Vagina (tissue), 2 donors: ENCODE results near the gene PLA2G5. TPM values are rescaled to one million over a fixed set of nuclear protein-coding genes. Genes with fewer than 3 reads are reported as not detected.

Experiments
- DNase-seq, 2 donors: peaks; one replicate each; pipeline ENCODE4 v3.0.0-alpha.2; 2017; ENCODE audit errors: extremely low spot score in 2 of 2
- H3K27ac ChIP-seq: fragments of 200-600 bp; sonication (generic); one replicate; pipeline ENCODE4 v1.5.1; 2019
- H3K27me3 ChIP-seq: fragments of 200-600 bp; sonication (generic); one replicate; pipeline ENCODE4 v1.5.1; 2019
- H3K36me3 ChIP-seq, 2 donors: fragments of 200-600 bp; sonication (generic); one replicate each; pipeline ENCODE4 v1.5.1; 2017 to 2019
- H3K4me1 ChIP-seq: fragments of 200-600 bp; sonication (generic); one replicate; pipeline ENCODE4 v1.5.1; 2019
- H3K4me3 ChIP-seq, 2 donors: fragments of 200-600 bp; sonication (generic); 1 replicate in 1 of 2; 2 replicates in 1 of 2; pipeline ENCODE4 v1.5.1; 2016 to 2019
- H3K9me3 ChIP-seq: fragments of 200-600 bp; sonication (generic); one replicate; pipeline ENCODE4 v1.5.1; 2019
- POLR2A ChIP-seq, 2 donors: fragments of 450-650 bp; IDR thresholded peaks; one replicate each; pipeline ENCODE4 v1.6.1; 2017; ENCODE audit warnings: antibody characterized with exemption in 2 of 2, mild to moderate bottlenecking in 2 of 2, moderate library complexity in 2 of 2
- POLR2AphosphoS5 ChIP-seq, 2 donors: sonication (generic); formaldehyde crosslinking; IDR thresholded peaks; one replicate each; pipeline ENCODE4 v1.9.0; 2017; ENCODE audit warnings: antibody characterized with exemption in 2 of 2, mild to moderate bottlenecking in 2 of 2, low read depth in 1 of 2; ENCODE audit not compliant: insufficient read depth in 1 of 2
- intact Hi-C: fragments of 100-400 bp; cut with DNase I; formaldehyde crosslinking; loops from one replicate; pipeline ENCODE4 v1.15.1; 2023
- total RNA-seq: library from RNA; depleted of rRNA; stranded (reverse); fragments of >200 nt; gene quantifications from one replicate; pipeline ENCODE4 v1.2.3, GENCODE V29; 2016
- TF ChIP-seq, protein P1 (sequence below), 3 experiments: fragments of 450-650 bp in 2 of 3; fragments of 200-600 bp in 1 of 3; sonication (generic) in 1 of 3; IDR thresholded peaks; one replicate each; pipeline ENCODE4 v1.5.1; 2017 to 2019; ENCODE audit warnings: antibody characterized with exemption in 3 of 3, mild to moderate bottlenecking in 2 of 3, moderate library complexity in 2 of 3

Gene PLA2G5
- total RNA-seq, 1 donor from 2014 or later: 2.7 TPM

- TF ChIP-seq POLR2AphosphoS5 (IDR thresholded peaks at IDR 0.05; ENCODE audit: insufficient read depth in 1 of 2, low read depth in 1 of 2) (no peak), POLR2A (IDR thresholded peaks at IDR 0.05) (no peak)
- TF ChIP-seq, protein P1, sequence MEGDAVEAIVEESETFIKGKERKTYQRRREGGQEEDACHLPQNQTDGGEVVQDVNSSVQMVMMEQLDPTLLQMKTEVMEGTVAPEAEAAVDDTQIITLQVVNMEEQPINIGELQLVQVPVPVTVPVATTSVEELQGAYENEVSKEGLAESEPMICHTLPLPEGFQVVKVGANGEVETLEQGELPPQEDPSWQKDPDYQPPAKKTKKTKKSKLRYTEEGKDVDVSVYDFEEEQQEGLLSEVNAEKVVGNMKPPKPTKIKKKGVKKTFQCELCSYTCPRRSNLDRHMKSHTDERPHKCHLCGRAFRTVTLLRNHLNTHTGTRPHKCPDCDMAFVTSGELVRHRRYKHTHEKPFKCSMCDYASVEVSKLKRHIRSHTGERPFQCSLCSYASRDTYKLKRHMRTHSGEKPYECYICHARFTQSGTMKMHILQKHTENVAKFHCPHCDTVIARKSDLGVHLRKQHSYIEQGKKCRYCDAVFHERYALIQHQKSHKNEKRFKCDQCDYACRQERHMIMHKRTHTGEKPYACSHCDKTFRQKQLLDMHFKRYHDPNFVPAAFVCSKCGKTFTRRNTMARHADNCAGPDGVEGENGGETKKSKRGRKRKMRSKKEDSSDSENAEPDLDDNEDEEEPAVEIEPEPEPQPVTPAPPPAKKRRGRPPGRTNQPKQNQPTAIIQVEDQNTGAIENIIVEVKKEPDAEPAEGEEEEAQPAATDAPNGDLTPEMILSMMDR (IDR thresholded peaks at IDR 0.05): no peak
- H3K9me3 ChIP-seq: no peaks in the 10 kb centered on the region
- intact Hi-C loops: no loop called here
- no peak overlapping the region for H3K4me3 ChIP-seq
- no peaks in the 10 kb centered on the region for H3K36me3 ChIP-seq
- peaks cover 22% of the 10 kb centered on the region for H3K4me1 ChIP-seq
- H3K27me3 ChIP-seq: no peaks in the 10 kb centered on the region
- DNase-seq: no peak
- H3K27ac ChIP-seq: no peak overlapping the region
These were observed 42.4 kb downstream of the PLA2G5 start for GRCh38 chr1:20112279-20113000.

GRCh38 chr1:20114021-20114648 lies 44.1 kb downstream of the PLA2G5 start:
- no peak overlapping the region for H3K27ac ChIP-seq
- H3K36me3 ChIP-seq: no peaks in the 10 kb centered on the region
- intact Hi-C loops: no loop called here
- no peaks in the 10 kb centered on the region for H3K27me3 ChIP-seq
- H3K4me1 ChIP-seq: peaks cover 14% of the 10 kb centered on the region
- DNase-seq: no peak
- TF ChIP-seq, protein P1 (IDR thresholded peaks at IDR 0.05): no peak
- no peak for TF ChIP-seq POLR2A (IDR thresholded peaks at IDR 0.05)
- TF ChIP-seq POLR2AphosphoS5 (IDR thresholded peaks at IDR 0.05; ENCODE audit: insufficient read depth in 1 of 2, low read depth in 1 of 2): no peak
- H3K9me3 ChIP-seq: no peaks in the 10 kb centered on the region
- H3K4me3 ChIP-seq: no peak overlapping the region

- Histone ChIP-seq H3K36me3 (no peaks in the 10 kb centered on the region), H3K27me3 (no peaks in the 10 kb centered on the region), H3K4me1 (peaks cover 10% of the 10 kb centered on the region), H3K9me3 (no peaks in the 10 kb centered on the region), H3K27ac (no peak overlapping the region), H3K4me3 (no peak overlapping the region)
- DNase-seq: no peak
- intact Hi-C loops: no loop called here
- TF ChIP-seq, protein P1 (IDR thresholded peaks at IDR 0.05): no peak
- TF ChIP-seq POLR2AphosphoS5 (IDR thresholded peaks at IDR 0.05; ENCODE audit: insufficient read depth in 1 of 2, low read depth in 1 of 2): no peak
- no peak for TF ChIP-seq POLR2A (IDR thresholded peaks at IDR 0.05)
These were observed 45.5 kb downstream of the PLA2G5 start for GRCh38 chr1:20115479-20115878.

DNA sequence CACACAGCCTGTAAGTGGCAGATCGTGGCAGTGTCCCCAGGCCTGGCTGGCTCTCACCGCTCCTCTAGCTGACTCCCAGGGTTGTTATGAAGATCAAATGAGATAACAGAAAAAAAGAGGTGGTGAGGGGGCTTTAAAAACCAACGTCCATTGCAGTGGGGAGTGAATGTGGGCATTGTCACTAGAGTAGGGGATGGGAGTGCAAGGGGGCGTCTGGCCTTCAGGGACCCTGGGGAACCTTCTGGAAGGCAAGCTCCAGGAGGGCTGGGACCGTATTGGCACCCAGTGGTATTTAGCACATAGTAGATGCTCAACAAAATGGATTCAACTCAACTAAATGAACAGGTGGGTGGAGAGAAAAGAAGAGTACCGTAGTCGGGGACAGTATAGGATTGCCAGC lies 45.9 kb downstream of the PLA2G5 start:
- Histone ChIP-seq H3K4me1 (peaks cover 5% of the 10 kb centered on the region), H3K36me3 (no peaks in the 10 kb centered on the region), H3K27me3 (no peaks in the 10 kb centered on the region), H3K4me3 (no peak overlapping the region), H3K27ac (no peak overlapping the region), H3K9me3 (no peaks in the 10 kb centered on the region)
- intact Hi-C loops: no loop called here
- no peak for TF ChIP-seq POLR2AphosphoS5 (IDR thresholded peaks at IDR 0.05; ENCODE audit: insufficient read depth in 1 of 2, low read depth in 1 of 2)
- TF ChIP-seq, protein P1 (IDR thresholded peaks at IDR 0.05): no peak
- no peak for TF ChIP-seq POLR2A (IDR thresholded peaks at IDR 0.05)
- DNase-seq: no peak

GRCh38 chr1:20117236-20117635 lies 47.2 kb downstream of the PLA2G5 start:
- Histone ChIP-seq H3K27me3 (no peaks in the 10 kb centered on the region), H3K4me3 (no peak overlapping the region), H3K9me3 (no peaks in the 10 kb centered on the region), H3K27ac (no peak overlapping the region), H3K36me3 (no peaks in the 10 kb centered on the region), H3K4me1 (no peaks in the 10 kb centered on the region)
- no peak for TF ChIP-seq POLR2AphosphoS5 (IDR thresholded peaks at IDR 0.05; ENCODE audit: insufficient read depth in 1 of 2, low read depth in 1 of 2)
- TF ChIP-seq, protein P1 (IDR thresholded peaks at IDR 0.05): no peak
- TF ChIP-seq POLR2A (IDR thresholded peaks at IDR 0.05): no peak
- intact Hi-C loops: no loop called here
- DNase-seq: no peak
